HL-60 (cell line): ENCODE measurements around the gene EBF4.

Experiments used
- GABPA ChIP-seq: IDR thresholded peaks from 2 replicates; pipeline ENCODE4 v1.6.1; 2012; ENCODE audit warnings: low read depth
- POLR2AphosphoS5 ChIP-seq: IDR thresholded peaks from 2 replicates; pipeline ENCODE4 v1.6.1; 2012; ENCODE audit warnings: low read depth
- REST ChIP-seq: IDR thresholded peaks from 2 replicates; pipeline ENCODE4 v1.6.1; 2012; ENCODE audit warnings: low read depth; ENCODE audit not compliant: insufficient replicate concordance
- SPI1 ChIP-seq: IDR thresholded peaks from 2 replicates; pipeline ENCODE4 v1.6.1; 2012; ENCODE audit warnings: low read depth, mild to moderate bottlenecking, borderline replicate concordance
- TF ChIP-seq, protein P1 (sequence below): IDR thresholded peaks from one replicate; pipeline ENCODE4 v1.5.1; 2011; ENCODE audit warnings: low read length, control low read depth, inconsistent platforms; ENCODE audit not compliant: insufficient read depth

DNA sequence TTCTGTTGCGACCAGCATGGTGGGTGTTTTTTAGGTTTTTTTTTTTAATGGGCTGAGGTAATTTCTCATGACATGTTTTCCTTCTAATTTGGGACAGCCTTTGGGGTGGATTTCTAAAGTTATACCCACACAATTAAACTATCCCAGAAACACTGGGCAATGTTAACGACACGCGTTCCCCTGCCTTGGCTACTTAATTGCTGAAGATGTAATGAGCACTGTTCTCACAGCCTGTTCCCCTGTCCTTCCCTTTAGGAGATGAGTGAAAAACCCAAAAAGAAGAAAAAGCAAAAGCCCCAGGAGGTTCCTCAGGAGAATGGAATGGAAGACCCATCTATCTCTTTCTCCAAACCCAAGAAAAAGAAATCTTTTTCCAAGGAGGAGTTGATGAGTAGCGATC is 34.9 kb upstream of the EBF4 start:
- TF ChIP-seq, protein P1, sequence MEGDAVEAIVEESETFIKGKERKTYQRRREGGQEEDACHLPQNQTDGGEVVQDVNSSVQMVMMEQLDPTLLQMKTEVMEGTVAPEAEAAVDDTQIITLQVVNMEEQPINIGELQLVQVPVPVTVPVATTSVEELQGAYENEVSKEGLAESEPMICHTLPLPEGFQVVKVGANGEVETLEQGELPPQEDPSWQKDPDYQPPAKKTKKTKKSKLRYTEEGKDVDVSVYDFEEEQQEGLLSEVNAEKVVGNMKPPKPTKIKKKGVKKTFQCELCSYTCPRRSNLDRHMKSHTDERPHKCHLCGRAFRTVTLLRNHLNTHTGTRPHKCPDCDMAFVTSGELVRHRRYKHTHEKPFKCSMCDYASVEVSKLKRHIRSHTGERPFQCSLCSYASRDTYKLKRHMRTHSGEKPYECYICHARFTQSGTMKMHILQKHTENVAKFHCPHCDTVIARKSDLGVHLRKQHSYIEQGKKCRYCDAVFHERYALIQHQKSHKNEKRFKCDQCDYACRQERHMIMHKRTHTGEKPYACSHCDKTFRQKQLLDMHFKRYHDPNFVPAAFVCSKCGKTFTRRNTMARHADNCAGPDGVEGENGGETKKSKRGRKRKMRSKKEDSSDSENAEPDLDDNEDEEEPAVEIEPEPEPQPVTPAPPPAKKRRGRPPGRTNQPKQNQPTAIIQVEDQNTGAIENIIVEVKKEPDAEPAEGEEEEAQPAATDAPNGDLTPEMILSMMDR: no peak
- TF ChIP-seq REST (no peak), POLR2AphosphoS5 (no peak), SPI1 (no peak), GABPA (no peak)
